H9 (cell line): ENCODE results near the gene MSI2. TPM values are rescaled to one million over a fixed set of nuclear protein-coding genes. Genes with fewer than 3 reads are reported as not detected.

Experiments
- DNase-seq: peaks from one replicate; pipeline ENCODE4 v3.0.0-alpha.2; 2017
- H2AFZ ChIP-seq: one replicate; pipeline ENCODE4 v1.6.1; 2013; ENCODE audit warnings: mild to moderate bottlenecking, low read length, control low read depth, moderate library complexity
- H2AK5ac ChIP-seq: 2 replicates; pipeline ENCODE4 v1.6.1; 2013; ENCODE audit warnings: low read length, control low read depth, mixed read lengths; ENCODE audit not compliant: insufficient read length
- H2BK120ac ChIP-seq: one replicate; pipeline ENCODE4 v1.6.1; 2013; ENCODE audit warnings: low read depth, mild to moderate bottlenecking, low read length, control low read depth, inconsistent platforms; ENCODE audit not compliant: poor library complexity, severe bottlenecking
- H2BK12ac ChIP-seq: 2 replicates; pipeline ENCODE4 v1.6.1; 2013; ENCODE audit warnings: low read length, control low read depth, mixed read lengths, low read depth; ENCODE audit not compliant: insufficient read length
- H2BK15ac ChIP-seq: 2 replicates; pipeline ENCODE4 v1.6.1; 2013; ENCODE audit warnings: low read depth, low read length, control low read depth
- H2BK20ac ChIP-seq: one replicate; pipeline ENCODE4 v1.6.1; 2013; ENCODE audit warnings: low read depth, mild to moderate bottlenecking, low read length, control low read depth, inconsistent platforms; ENCODE audit not compliant: poor library complexity, severe bottlenecking
- H2BK5ac ChIP-seq: 2 replicates; pipeline ENCODE4 v1.6.1; 2013; ENCODE audit warnings: low read length, control low read depth, mixed read lengths; ENCODE audit not compliant: insufficient read length
- H3K14ac ChIP-seq: 2 replicates; pipeline ENCODE4 v1.6.1; 2013; ENCODE audit warnings: low read length, control low read depth; ENCODE audit not compliant: insufficient read depth
- H3K18ac ChIP-seq: 2 replicates; pipeline ENCODE4 v1.6.1; 2013; ENCODE audit warnings: low read depth, mild to moderate bottlenecking, mixed read lengths, low read length, control low read depth; ENCODE audit not compliant: insufficient read length
- H3K23ac ChIP-seq: 2 replicates; pipeline ENCODE4 v1.6.1; 2013; ENCODE audit warnings: low read length, control low read depth, mixed read lengths, low read depth; ENCODE audit not compliant: insufficient read length
- H3K23me2 ChIP-seq: 2 replicates; pipeline ENCODE4 v1.6.1; 2013; ENCODE audit warnings: low read depth, mild to moderate bottlenecking, mixed read lengths, low read length, control low read depth; ENCODE audit not compliant: insufficient read length, poor library complexity, severe bottlenecking
- H3K27ac ChIP-seq: 2 replicates; pipeline ENCODE4 v1.5.1; 2013; ENCODE audit warnings: low read length, control low read depth, mixed read lengths, low read depth; ENCODE audit not compliant: insufficient read length
- H3K27me3 ChIP-seq: 2 replicates; pipeline ENCODE4 v1.6.1; 2013; ENCODE audit warnings: low read length, control low read depth, inconsistent platforms; ENCODE audit not compliant: insufficient read depth
- H3K4ac ChIP-seq: 2 replicates; pipeline ENCODE4 v1.6.1; 2013; ENCODE audit warnings: low read depth, mild to moderate bottlenecking, control low read depth, inconsistent platforms, low read length, moderate library complexity
- H3K4me1 ChIP-seq: 2 replicates; pipeline ENCODE4 v1.6.1; 2013; ENCODE audit warnings: low read length, control low read depth, inconsistent platforms; ENCODE audit not compliant: insufficient read depth
- H3K4me2 ChIP-seq: 2 replicates; pipeline ENCODE4 v1.6.1; 2013; ENCODE audit warnings: low read length, control low read depth, mixed read lengths; ENCODE audit not compliant: insufficient read length, insufficient read depth
- H3K56ac ChIP-seq: 2 replicates; pipeline ENCODE4 v1.6.1; 2013; ENCODE audit warnings: low read depth, mild to moderate bottlenecking, mixed read lengths, low read length, control low read depth; ENCODE audit not compliant: insufficient read length
- H3K79me1 ChIP-seq: 2 replicates; pipeline ENCODE4 v1.6.1; 2013; ENCODE audit warnings: low read depth, mild to moderate bottlenecking, moderate library complexity, low read length, control low read depth, inconsistent platforms; ENCODE audit not compliant: insufficient read depth, poor library complexity, severe bottlenecking
- H3K79me2 ChIP-seq: 2 replicates; pipeline ENCODE4 v1.6.1; 2013; ENCODE audit warnings: low read length, control low read depth, inconsistent platforms; ENCODE audit not compliant: insufficient read depth
- H3K9ac ChIP-seq: 2 replicates; pipeline ENCODE4 v1.6.1; 2013; ENCODE audit warnings: low read length, control low read depth, mixed read lengths; ENCODE audit not compliant: insufficient read length; ENCODE audit errors: extremely low read depth
- H3K9me3 ChIP-seq: one replicate; pipeline ENCODE4 v1.6.1; 2013; ENCODE audit warnings: low read depth, low read length, inconsistent platforms; ENCODE audit not compliant: control insufficient read depth
- H3T11ph ChIP-seq: one replicate; pipeline ENCODE4 v1.6.1; 2013; ENCODE audit warnings: mild to moderate bottlenecking, low read length, control low read depth, inconsistent platforms
- H4K20me1 ChIP-seq: one replicate; pipeline ENCODE4 v1.6.1; 2013; ENCODE audit not compliant: control insufficient read depth, insufficient read length, insufficient read depth
- H4K5ac ChIP-seq: 2 replicates; pipeline ENCODE4 v1.6.1; 2013; ENCODE audit warnings: low read depth, mild to moderate bottlenecking, mixed read lengths, low read length, control low read depth; ENCODE audit not compliant: insufficient read length
- H4K8ac ChIP-seq: replicated peaks from 2 replicates; pipeline ENCODE4 v1.6.1; 2013; ENCODE audit warnings: low read length, control low read depth, mixed read lengths, low read depth; ENCODE audit not compliant: insufficient read length
- H4K91ac ChIP-seq: 2 replicates; pipeline ENCODE4 v1.6.1; 2013; ENCODE audit warnings: low read depth, mild to moderate bottlenecking, moderate library complexity, mixed read lengths, low read length, control low read depth; ENCODE audit not compliant: insufficient read length
- H3K27ac Mint-ChIP-seq, 3 experiments: 2 replicates in 2 of 3; 3 replicates in 1 of 3; pipeline ENCODE4 v1.8.0; 2020 to 2021; ENCODE audit warnings: mixed read lengths in 3 of 3, mild to moderate bottlenecking in 1 of 3, moderate library complexity in 1 of 3
- H3K27me3 Mint-ChIP-seq: 2 replicates; pipeline ENCODE4 v1.8.0; 2021; ENCODE audit warnings: low read depth, mild to moderate bottlenecking, moderate library complexity, mixed read lengths
- H3K36me3 Mint-ChIP-seq, 3 experiments: 2 replicates in 2 of 3; 3 replicates in 1 of 3; pipeline ENCODE4 v1.8.0; 2020 to 2021; ENCODE audit warnings: low read depth in 3 of 3, mixed read lengths in 3 of 3; ENCODE audit not compliant: insufficient read depth in 1 of 3
- H3K4me1 Mint-ChIP-seq, 2 experiments: 2 replicates each; pipeline ENCODE4 v1.8.0; 2020; ENCODE audit warnings: mixed read lengths in 2 of 2
- H3K4me3 Mint-ChIP-seq, 2 experiments: 2 replicates in 1 of 2; 3 replicates in 1 of 2; pipeline ENCODE4 v1.8.0; 2020 to 2021; ENCODE audit warnings: mild to moderate bottlenecking in 2 of 2, mixed read lengths in 2 of 2, moderate library complexity in 1 of 2
- H3K9me3 Mint-ChIP-seq, 2 experiments: 2 replicates in 1 of 2; 3 replicates in 1 of 2; pipeline ENCODE4 v1.8.0; 2020; ENCODE audit warnings: mild to moderate bottlenecking in 2 of 2, mixed read lengths in 2 of 2, moderate library complexity in 1 of 2
- WGBS: extraction: QIAGEN DNeasy Blood & Tissue Kit; methylation state at CpG from one replicate; pipeline ENCODE4 v1.1.7; 2013; ENCODE audit warnings: missing lambda C conversion rate, low lambda C conversion rate, mixed read lengths; ENCODE audit not compliant: insufficient read length; ENCODE audit errors: extremely low coverage; 5-methylcytosine and 5-hydroxymethylcytosine counted together
- total RNA-seq: library from RNA; stranded (reverse); gene quantifications from 2 replicates; pipeline ENCODE4 v1.2.1, GENCODE V29; 2021
- TF ChIP-seq, protein P1 (sequence below): fragments of 200-600 bp; sonication (generic); conservative IDR thresholded peaks from 3 replicates; pipeline ENCODE4 v1.8.0; 2021; ENCODE audit warnings: antibody characterized with exemption, mild to moderate bottlenecking

The MSI2 gene
- total RNA-seq, 1 experiment from 2014 or later: 98.5 TPM

DNA sequence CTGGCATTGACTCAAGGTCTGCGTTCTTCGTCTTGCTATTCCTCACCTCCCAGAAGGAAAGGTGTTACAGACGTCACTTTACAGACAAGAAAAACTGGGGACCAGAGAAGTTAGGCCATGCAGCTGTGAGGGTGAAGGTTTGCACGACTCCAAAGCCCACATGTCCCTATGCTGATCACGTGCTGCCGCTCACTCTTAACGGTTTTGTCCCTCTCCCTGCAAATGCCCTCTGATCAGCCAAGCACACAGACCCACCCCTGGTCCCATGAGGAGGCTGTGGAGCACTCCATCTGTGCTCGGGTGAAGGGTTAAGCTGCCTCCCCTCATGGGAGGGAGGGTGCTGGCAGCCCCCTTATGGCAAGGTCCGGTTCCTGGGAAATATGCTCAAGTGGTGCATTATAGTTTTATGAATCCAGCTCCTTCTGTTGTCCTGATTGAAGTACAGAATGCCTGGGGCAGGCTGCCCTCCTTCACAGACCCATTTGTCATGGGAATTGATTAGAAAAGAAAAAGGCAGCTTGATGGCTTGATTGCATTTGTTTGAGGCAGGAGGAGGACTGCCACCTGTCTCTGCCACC is 470.0 kb downstream of the MSI2 start:
- no peak overlapping the region for H2AFZ ChIP-seq
- Mint-ChIP-seq H3K27ac (no peak overlapping the region), H3K9me3 (no peaks in the 10 kb centered on the region), H3K36me3 (no peaks in the 10 kb centered on the region), H3K27me3 (peaks cover 9% of the 10 kb centered on the region), H3K4me3 (no peak overlapping the region), H3K4me1 (0 out of 4 replicates have a peak, but pooled peaks cover 0 to 5% of the 10 kb centered on the region in 2 experiments)
- no peak overlapping the region for H3K56ac ChIP-seq
- no CpG with 5 or more reads among the region's 9 CpGs for WGBS
- no peak overlapping the region for H2BK120ac ChIP-seq
- no peaks in the 10 kb centered on the region for H3K4me1 ChIP-seq
- no peak overlapping the region for H3K14ac ChIP-seq
- no peak overlapping the region for H3K9ac ChIP-seq
- H3K18ac ChIP-seq: no peak overlapping the region
- no peak overlapping the region for H3K27ac ChIP-seq
- no peak overlapping the region for H2BK20ac ChIP-seq
- no peaks in the 10 kb centered on the region for H3K79me1 ChIP-seq
- H4K8ac ChIP-seq: no peak overlapping the region
- no peak overlapping the region for H2BK5ac ChIP-seq
- no peak for DNase-seq
- no peak overlapping the region for H2AK5ac ChIP-seq
- no peak overlapping the region for H3T11ph ChIP-seq
- H2BK15ac ChIP-seq: no peak overlapping the region
- H4K91ac ChIP-seq: no peak overlapping the region
- H3K79me2 ChIP-seq: no peaks in the 10 kb centered on the region
- no peaks in the 10 kb centered on the region for H3K27me3 ChIP-seq
- no peak overlapping the region for H3K4me2 ChIP-seq
- TF ChIP-seq, protein P1, sequence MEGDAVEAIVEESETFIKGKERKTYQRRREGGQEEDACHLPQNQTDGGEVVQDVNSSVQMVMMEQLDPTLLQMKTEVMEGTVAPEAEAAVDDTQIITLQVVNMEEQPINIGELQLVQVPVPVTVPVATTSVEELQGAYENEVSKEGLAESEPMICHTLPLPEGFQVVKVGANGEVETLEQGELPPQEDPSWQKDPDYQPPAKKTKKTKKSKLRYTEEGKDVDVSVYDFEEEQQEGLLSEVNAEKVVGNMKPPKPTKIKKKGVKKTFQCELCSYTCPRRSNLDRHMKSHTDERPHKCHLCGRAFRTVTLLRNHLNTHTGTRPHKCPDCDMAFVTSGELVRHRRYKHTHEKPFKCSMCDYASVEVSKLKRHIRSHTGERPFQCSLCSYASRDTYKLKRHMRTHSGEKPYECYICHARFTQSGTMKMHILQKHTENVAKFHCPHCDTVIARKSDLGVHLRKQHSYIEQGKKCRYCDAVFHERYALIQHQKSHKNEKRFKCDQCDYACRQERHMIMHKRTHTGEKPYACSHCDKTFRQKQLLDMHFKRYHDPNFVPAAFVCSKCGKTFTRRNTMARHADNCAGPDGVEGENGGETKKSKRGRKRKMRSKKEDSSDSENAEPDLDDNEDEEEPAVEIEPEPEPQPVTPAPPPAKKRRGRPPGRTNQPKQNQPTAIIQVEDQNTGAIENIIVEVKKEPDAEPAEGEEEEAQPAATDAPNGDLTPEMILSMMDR: no peak
- H3K4ac ChIP-seq: no peak overlapping the region
- H3K23ac ChIP-seq: no peak overlapping the region
- H4K5ac ChIP-seq: no peak overlapping the region
- H4K20me1 ChIP-seq: no peaks in the 10 kb centered on the region
- no peaks in the 10 kb centered on the region for H3K23me2 ChIP-seq
- H3K9me3 ChIP-seq: no peaks in the 10 kb centered on the region
- no peak overlapping the region for H2BK12ac ChIP-seq
